Vagina (tissue), 2 donors: ENCODE data around the gene KCNK4. TPM values are rescaled to one million over a fixed set of nuclear protein-coding genes. Genes with fewer than 3 reads are reported as not detected.
A peak's percentile ranks its signal among the peaks of the same experiment; 100 is the strongest.

Experiments used
- DNase-seq, 2 donors: peaks; one replicate each; pipeline ENCODE4 v3.0.0-alpha.2; 2017; ENCODE audit errors: extremely low spot score in 2 of 2
- H3K27ac ChIP-seq: fragments of 200-600 bp; sonication (generic); one replicate; pipeline ENCODE4 v1.5.1; 2019
- H3K27me3 ChIP-seq: fragments of 200-600 bp; sonication (generic); one replicate; pipeline ENCODE4 v1.5.1; 2019
- H3K36me3 ChIP-seq, 2 donors: fragments of 200-600 bp; sonication (generic); one replicate each; pipeline ENCODE4 v1.5.1; 2017 to 2019
- H3K4me1 ChIP-seq: fragments of 200-600 bp; sonication (generic); one replicate; pipeline ENCODE4 v1.5.1; 2019
- H3K4me3 ChIP-seq, 2 donors: fragments of 200-600 bp; sonication (generic); 1 replicate in 1 of 2; 2 replicates in 1 of 2; pipeline ENCODE4 v1.5.1; 2016 to 2019
- H3K9me3 ChIP-seq: fragments of 200-600 bp; sonication (generic); one replicate; pipeline ENCODE4 v1.5.1; 2019
- POLR2A ChIP-seq, 2 donors: fragments of 450-650 bp; IDR thresholded peaks; one replicate each; pipeline ENCODE4 v1.6.1; 2017; ENCODE audit warnings: antibody characterized with exemption in 2 of 2, mild to moderate bottlenecking in 2 of 2, moderate library complexity in 2 of 2
- POLR2AphosphoS5 ChIP-seq, 2 donors: sonication (generic); formaldehyde crosslinking; IDR thresholded peaks; one replicate each; pipeline ENCODE4 v1.9.0; 2017; ENCODE audit warnings: antibody characterized with exemption in 2 of 2, mild to moderate bottlenecking in 2 of 2, low read depth in 1 of 2; ENCODE audit not compliant: insufficient read depth in 1 of 2
- intact Hi-C: fragments of 100-400 bp; cut with DNase I; formaldehyde crosslinking; loops from one replicate; pipeline ENCODE4 v1.15.1; 2023
- total RNA-seq: library from RNA; depleted of rRNA; stranded (reverse); fragments of >200 nt; gene quantifications from one replicate; pipeline ENCODE4 v1.2.3, GENCODE V29; 2016
- TF ChIP-seq, protein P1 (sequence below), 3 experiments: fragments of 450-650 bp in 2 of 3; fragments of 200-600 bp in 1 of 3; sonication (generic) in 1 of 3; IDR thresholded peaks; one replicate each; pipeline ENCODE4 v1.5.1; 2017 to 2019; ENCODE audit warnings: antibody characterized with exemption in 3 of 3, mild to moderate bottlenecking in 2 of 3, moderate library complexity in 2 of 3

Gene KCNK4
- total RNA-seq, 1 donor from 2014 or later = 0.98 TPM

- peak overlapping the region; percentile 81 for H3K27ac ChIP-seq
- H3K27me3 ChIP-seq = no peaks in the 10 kb centered on the region
- peaks cover 0 to 12% of the 10 kb centered on the region in 2 donors for H3K36me3 ChIP-seq
- intact Hi-C loops = loop anchor here (2.0 kb wide), 1 partner anchor 23 kb away; no protein-coding TSS in a partner anchor
- H3K4me3 ChIP-seq = peak overlapping the region; percentile 48 to 57
- TF ChIP-seq POLR2A (IDR thresholded peaks at IDR 0.05) = no peak
- TF ChIP-seq, protein P1, sequence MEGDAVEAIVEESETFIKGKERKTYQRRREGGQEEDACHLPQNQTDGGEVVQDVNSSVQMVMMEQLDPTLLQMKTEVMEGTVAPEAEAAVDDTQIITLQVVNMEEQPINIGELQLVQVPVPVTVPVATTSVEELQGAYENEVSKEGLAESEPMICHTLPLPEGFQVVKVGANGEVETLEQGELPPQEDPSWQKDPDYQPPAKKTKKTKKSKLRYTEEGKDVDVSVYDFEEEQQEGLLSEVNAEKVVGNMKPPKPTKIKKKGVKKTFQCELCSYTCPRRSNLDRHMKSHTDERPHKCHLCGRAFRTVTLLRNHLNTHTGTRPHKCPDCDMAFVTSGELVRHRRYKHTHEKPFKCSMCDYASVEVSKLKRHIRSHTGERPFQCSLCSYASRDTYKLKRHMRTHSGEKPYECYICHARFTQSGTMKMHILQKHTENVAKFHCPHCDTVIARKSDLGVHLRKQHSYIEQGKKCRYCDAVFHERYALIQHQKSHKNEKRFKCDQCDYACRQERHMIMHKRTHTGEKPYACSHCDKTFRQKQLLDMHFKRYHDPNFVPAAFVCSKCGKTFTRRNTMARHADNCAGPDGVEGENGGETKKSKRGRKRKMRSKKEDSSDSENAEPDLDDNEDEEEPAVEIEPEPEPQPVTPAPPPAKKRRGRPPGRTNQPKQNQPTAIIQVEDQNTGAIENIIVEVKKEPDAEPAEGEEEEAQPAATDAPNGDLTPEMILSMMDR (IDR thresholded peaks at IDR 0.05) = no peak
- no peak for TF ChIP-seq POLR2AphosphoS5 (IDR thresholded peaks at IDR 0.05; ENCODE audit: insufficient read depth in 1 of 2, low read depth in 1 of 2)
- H3K4me1 ChIP-seq = peaks cover 50% of the 10 kb centered on the region
- H3K9me3 ChIP-seq = no peaks in the 10 kb centered on the region
- DNase-seq = no peak
Observed at GRCh38 chr11:64247729-64248531, 43.2 kb upstream of the KCNK4 start.

DNA sequence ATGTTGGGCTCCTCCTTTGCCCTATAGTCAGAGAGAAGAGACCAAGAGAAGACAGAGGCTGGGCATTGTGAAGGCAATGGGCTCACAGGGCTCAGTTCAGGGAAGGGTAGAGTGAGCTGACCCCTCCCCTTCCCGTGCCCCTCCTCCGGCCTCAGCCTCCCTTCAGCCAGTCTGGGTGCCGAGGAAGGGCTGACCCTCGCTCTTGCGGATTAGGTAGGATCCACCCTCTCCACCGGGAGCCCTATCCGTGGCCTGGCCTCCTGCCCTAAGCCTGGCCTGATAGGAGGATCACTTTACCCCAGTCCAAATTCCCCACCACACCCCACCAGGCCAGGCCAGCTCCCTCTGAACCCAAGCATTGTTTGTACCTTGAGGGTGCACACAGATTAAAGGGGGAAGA, 42.5 kb upstream of the KCNK4 start:
- Histone ChIP-seq H3K27ac (no peak overlapping the region), H3K9me3 (no peaks in the 10 kb centered on the region), H3K27me3 (no peaks in the 10 kb centered on the region), H3K4me3 (no peak overlapping the region), H3K4me1 (peaks cover 50% of the 10 kb centered on the region), H3K36me3 (peaks cover 0 to 8% of the 10 kb centered on the region in 2 donors)
- TF ChIP-seq POLR2AphosphoS5 (IDR thresholded peaks at IDR 0.05; ENCODE audit: insufficient read depth in 1 of 2, low read depth in 1 of 2) (no peak), POLR2A (IDR thresholded peaks at IDR 0.05) (no peak)
- TF ChIP-seq, protein P1 (IDR thresholded peaks at IDR 0.05) = no peak
- DNase-seq = no peak
- intact Hi-C loops = no loop called here

DNA sequence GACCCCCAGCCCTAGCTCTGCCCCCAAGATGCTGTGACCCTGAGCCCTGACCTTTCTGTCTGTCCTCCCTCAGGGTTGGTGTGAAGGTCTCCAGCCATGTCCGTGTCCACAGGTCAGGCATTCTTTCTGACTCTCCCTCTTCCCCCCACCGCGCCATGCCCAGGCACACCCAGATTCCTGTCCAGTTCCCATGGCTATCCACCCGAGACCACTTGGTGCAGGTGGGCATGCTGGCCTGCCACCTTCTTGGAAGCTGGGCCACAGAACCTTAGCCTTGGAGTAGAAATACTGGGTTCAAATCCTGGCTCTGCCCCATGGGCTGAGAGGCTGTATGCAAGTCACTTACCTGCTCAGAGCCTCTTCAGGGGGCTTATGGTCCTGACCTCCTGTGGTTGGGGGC, 42.1 kb upstream of the KCNK4 start:
- Histone ChIP-seq H3K4me1 (peaks cover 51% of the 10 kb centered on the region), H3K4me3 (no peak overlapping the region), H3K9me3 (no peaks in the 10 kb centered on the region), H3K27ac (no peak overlapping the region), H3K36me3 (peaks cover 0 to 3% of the 10 kb centered on the region in 2 donors), H3K27me3 (no peaks in the 10 kb centered on the region)
- intact Hi-C loops = no loop called here
- DNase-seq = no peak
- TF ChIP-seq, protein P1 (IDR thresholded peaks at IDR 0.05) = no peak
- no peak for TF ChIP-seq POLR2AphosphoS5 (IDR thresholded peaks at IDR 0.05; ENCODE audit: insufficient read depth in 1 of 2, low read depth in 1 of 2)

DNA sequence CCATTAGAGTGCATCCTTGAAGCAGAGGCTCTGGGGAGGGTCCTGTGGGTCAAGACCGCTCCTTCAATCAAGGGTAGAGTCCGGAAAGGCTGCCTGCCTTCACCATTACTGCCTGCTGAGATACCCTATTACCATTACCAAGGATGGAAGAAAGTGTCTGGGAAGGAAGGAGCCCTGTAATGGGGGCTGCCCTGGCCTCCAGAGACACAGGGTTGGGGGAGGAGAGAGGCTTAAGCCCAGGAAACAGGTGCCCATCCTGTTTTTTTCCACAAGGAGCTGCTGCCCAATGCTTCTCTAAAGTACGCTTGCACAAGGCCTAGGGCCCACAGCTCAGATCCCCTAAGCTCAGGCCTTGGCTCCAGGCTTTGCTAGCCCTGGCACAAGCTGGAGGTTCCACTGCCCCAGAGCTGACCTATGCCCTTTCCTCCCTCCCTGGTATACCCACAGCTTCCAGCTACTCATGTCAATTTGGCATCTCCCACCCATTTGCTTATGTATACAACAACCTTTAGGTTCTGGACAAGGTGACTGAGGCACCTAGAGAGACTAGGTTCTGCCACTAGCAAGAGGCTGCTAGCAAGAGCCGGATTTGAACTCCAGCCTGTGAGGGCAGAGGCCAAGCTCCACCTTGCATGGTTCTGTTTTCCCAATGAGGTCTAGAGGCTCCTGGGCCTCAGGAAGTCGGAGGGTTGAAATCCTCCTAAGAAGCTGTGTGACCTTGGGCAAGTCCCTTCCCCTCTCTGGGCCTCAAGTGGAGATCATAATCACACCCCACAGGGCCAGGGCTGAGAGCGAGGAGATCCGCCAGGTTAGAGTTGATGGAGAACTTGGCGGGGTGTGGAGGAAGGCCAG, 41.3 kb upstream of the KCNK4 start:
- no peak for DNase-seq
- H3K27me3 ChIP-seq = no peaks in the 10 kb centered on the region
- H3K4me1 ChIP-seq = peaks cover 47% of the 10 kb centered on the region
- H3K4me3 ChIP-seq = no peak overlapping the region
- no peak overlapping the region for H3K27ac ChIP-seq
- peaks cover 0 to 5% of the 10 kb centered on the region in 2 donors for H3K36me3 ChIP-seq
- intact Hi-C loops = no loop called here
- H3K9me3 ChIP-seq = no peaks in the 10 kb centered on the region
- TF ChIP-seq, protein P1 (IDR thresholded peaks at IDR 0.05) = no peak
- TF ChIP-seq POLR2A (IDR thresholded peaks at IDR 0.05) = no peak
- no peak for TF ChIP-seq POLR2AphosphoS5 (IDR thresholded peaks at IDR 0.05; ENCODE audit: insufficient read depth in 1 of 2, low read depth in 1 of 2)
